HFFc6 (cell line): ENCODE results near the gene HIRA. TPM values are rescaled to one million over a fixed set of nuclear protein-coding genes. Genes with fewer than 3 reads are reported as not detected.
"Not testable (repeated sequence)": the region's sequence is repeated elsewhere in the genome, so short reads cannot be mapped to it uniquely, and the experiment has no call there.

ENCODE experiments used
- DNase-seq: peaks from one replicate; pipeline ENCODE4 v3.0.0-alpha.2; 2018
- H3K27ac Mint-ChIP-seq: 2 replicates; pipeline ENCODE4 v1.8.0; 2020; ENCODE audit warnings: mild to moderate bottlenecking, mixed read lengths
- H3K27me3 Mint-ChIP-seq: 2 replicates; pipeline ENCODE4 v1.8.0; 2021; ENCODE audit warnings: mild to moderate bottlenecking, moderate library complexity, mixed read lengths; ENCODE audit not compliant: insufficient read depth
- H3K36me3 Mint-ChIP-seq: 2 replicates; pipeline ENCODE4 v1.8.0; 2021; ENCODE audit warnings: low read depth, mixed read lengths
- H3K4me1 Mint-ChIP-seq: 2 replicates; pipeline ENCODE4 v1.8.0; 2020; ENCODE audit warnings: low read depth, mixed read lengths
- H3K4me3 Mint-ChIP-seq: 2 replicates; pipeline ENCODE4 v1.8.0; 2020; ENCODE audit warnings: mild to moderate bottlenecking, moderate library complexity, mixed read lengths
- H3K9me3 Mint-ChIP-seq: 2 replicates; pipeline ENCODE4 v1.8.0; 2020; ENCODE audit warnings: mild to moderate bottlenecking, mixed read lengths
- CTCF ChIP-seq: fragments of 200-600 bp; sonication (generic); IDR thresholded peaks from 2 replicates; pipeline ENCODE4 v1.5.0; 2021; ENCODE audit warnings: antibody characterized with exemption, mild to moderate bottlenecking
- total RNA-seq, 6 experiments: library from RNA; stranded (reverse); fragmentation: NEBNext Ultra II Directional; extraction: Animal tissue kit (Norgen Biotek cat#: 25700); gene quantifications; 2 replicates in 1 of 6; 3 replicates in 5 of 6; pipeline ENCODE4 v1.2.3, GENCODE V29; 2021

HIRA gene
- total RNA-seq, 6 experiments from 2014 or later: 26.6 to 30.8 (median 27.4) TPM

- Mint-ChIP-seq H3K36me3 (peaks cover 9% of the 10 kb centered on the region; the same call in 1 of the 2 replicates), H3K27me3 (peaks cover 5% of the 10 kb centered on the region), H3K4me1 (peaks cover 22% of the 10 kb centered on the region), H3K4me3 (no peak overlapping the region), H3K27ac (no peak overlapping the region), H3K9me3 (no peaks in the 10 kb centered on the region)
- TF ChIP-seq CTCF: peak; percentile 9; the same call in 1 of the 2 replicates
- no peak for DNase-seq
Measured at GRCh38 chr22:19443544-19444211, 12.1 kb upstream of the HIRA start.

GRCh38 chr22:19442166-19442565 lies 10.6 kb upstream of the HIRA start:
- no peak overlapping the region for H3K27ac Mint-ChIP-seq
- no peak for TF ChIP-seq CTCF
- no peak for DNase-seq
- no peaks in the 10 kb centered on the region; the same call in 1 of the 2 replicates for H3K27me3 Mint-ChIP-seq
- peaks cover 15% of the 10 kb centered on the region; the same call in 1 of the 2 replicates for H3K36me3 Mint-ChIP-seq
- H3K4me3 Mint-ChIP-seq: no peak overlapping the region
- H3K4me1 Mint-ChIP-seq: peaks cover 12% of the 10 kb centered on the region
- H3K9me3 Mint-ChIP-seq: no peaks in the 10 kb centered on the region

GRCh38 chr22:19440411-19441195 lies 9.1 kb upstream of the HIRA start:
- Mint-ChIP-seq H3K4me3 (no peak overlapping the region), H3K4me1 (no peaks in the 10 kb centered on the region), H3K36me3 (peaks cover 12% of the 10 kb centered on the region; the same call in 1 of the 2 replicates), H3K27me3 (no peaks in the 10 kb centered on the region), H3K9me3 (no peaks in the 10 kb centered on the region), H3K27ac (no peak overlapping the region)
- no peak for TF ChIP-seq CTCF
- no peak for DNase-seq

- peaks cover 23% of the 10 kb centered on the region; the same call in 1 of the 2 replicates for H3K36me3 Mint-ChIP-seq
- TF ChIP-seq CTCF: no peak
- H3K27me3 Mint-ChIP-seq: no peaks in the 10 kb centered on the region
- no peak overlapping the region for H3K4me3 Mint-ChIP-seq
- no peak for DNase-seq
- H3K27ac Mint-ChIP-seq: no peak overlapping the region
- H3K9me3 Mint-ChIP-seq: no peaks in the 10 kb centered on the region
- H3K4me1 Mint-ChIP-seq: peaks cover 5% of the 10 kb centered on the region
Measured at GRCh38 chr22:19438298-19438697, 6.8 kb upstream of the HIRA start.

GRCh38 chr22:19436444-19437161 lies 5.1 kb upstream of the HIRA start:
- DNase-seq, H3K4me3 Mint-ChIP-seq, H3K27ac Mint-ChIP-seq, H3K9me3 Mint-ChIP-seq, H3K27me3 Mint-ChIP-seq: not testable (repeated sequence)
- peaks cover 23% of the 10 kb centered on the region; the same call in 1 of the 2 replicates for H3K36me3 Mint-ChIP-seq
- peaks cover 14% of the 10 kb centered on the region for H3K4me1 Mint-ChIP-seq
